K562 treated with DMSO at 1 percent for 48 hours (cell line): ENCODE results near the gene THTPA. TPM values are rescaled to one million over a fixed set of nuclear protein-coding genes. Genes with fewer than 3 reads are reported as not detected.

Experiments used
- total RNA-seq: library from RNA; unstranded; fragments of 300-600 nt; gene quantifications from 2 replicates; pipeline ENCODE4 v1.2.3, GENCODE V29; 2022; ENCODE audit warnings: low replicate concordance; ENCODE audit errors: extremely low read depth

THTPA gene
- total RNA-seq: not detected in 2 replicates

GRCh38 chr14:23555882-23556699 lies at the start of gene THTPA:
TSS of gene THTPA (plus strand) at chr14:23556271. CDS start at chr14:23556758, 487 bp downstream.

GRCh38 chr14:23551266-23552028 lies 4.6 kb upstream of the THTPA start, which contains the start of gene ZFHX2:
TSS of gene ZFHX2 (minus strand) at chr14:23551765. CDS start at chr14:23535325, 16,440 bp downstream.

GRCh38 chr14:23567186-23568020 lies 11.3 kb downstream of the THTPA start, which contains the start of gene AP1G2:
TSS of gene AP1G2 (minus strand) at chr14:23567791. CDS start at chr14:23567314, 477 bp downstream.

GRCh38 chr14:23578560-23579310 lies 22.7 kb downstream of the THTPA start, which contains the start of gene JPH4:
TSS of gene JPH4 (minus strand) at chr14:23578790. CDS start at chr14:23577453, 1,337 bp downstream.

Other genes with a start within 250 kb of the THTPA start
- gene BCL2L2, start 249.4 kb upstream of the THTPA start, total RNA-seq: not detected in 2 replicates
- gene PABPN1, start 234.8 kb upstream of the THTPA start, total RNA-seq: not detected in 2 replicates
- not detected in 2 replicates for gene SLC22A17, start 203.4 kb upstream of the THTPA start, total RNA-seq
- not detected in 2 replicates for gene EFS, start 191.1 kb upstream of the THTPA start, total RNA-seq
- gene IL25, start 183.5 kb upstream of the THTPA start, total RNA-seq: not detected in 2 replicates
- gene CMTM5, start 179.2 kb upstream of the THTPA start, total RNA-seq: not detected in 2 replicates
- not detected in 2 replicates for gene MYH6, start 148.0 kb upstream of the THTPA start, total RNA-seq
- gene MYH7, start 120.6 kb upstream of the THTPA start, total RNA-seq: not detected in 2 replicates
- gene NGDN, start 86.6 kb upstream of the THTPA start, total RNA-seq: not detected in 2 replicates
- gene ZFHX2, start 4.5 kb upstream of the THTPA start, total RNA-seq: not detected in 2 replicates
- not detected in 2 replicates for gene AP1G2, start 11.5 kb downstream of the THTPA start, total RNA-seq
- not detected in 2 replicates for gene JPH4, start 22.5 kb downstream of the THTPA start, total RNA-seq
- gene DHRS2, start 80.1 kb downstream of the THTPA start, total RNA-seq: not detected in 2 replicates